Fibroblast of lung (primary cell): ENCODE measurements around the gene SMIM12.

Source experiments
- CTCF ChIP-seq, 2 donors: IDR thresholded peaks in 1 of 2; conservative IDR thresholded peaks in 1 of 2; 1 replicate in 1 of 2; 2 replicates in 1 of 2; pipeline ENCODE4 v1.5.1; 2011 to 2012; ENCODE audit warnings: low read length in 2 of 2, control low read depth in 1 of 2, inconsistent platforms in 1 of 2, low read depth in 1 of 2, mild to moderate bottlenecking in 1 of 2
- EZH2 ChIP-seq: IDR thresholded peaks from 2 replicates; pipeline ENCODE4 v1.5.1; 2012; ENCODE audit warnings: low read length, control low read depth, mild to moderate bottlenecking; ENCODE audit errors: missing control alignments

DNA sequence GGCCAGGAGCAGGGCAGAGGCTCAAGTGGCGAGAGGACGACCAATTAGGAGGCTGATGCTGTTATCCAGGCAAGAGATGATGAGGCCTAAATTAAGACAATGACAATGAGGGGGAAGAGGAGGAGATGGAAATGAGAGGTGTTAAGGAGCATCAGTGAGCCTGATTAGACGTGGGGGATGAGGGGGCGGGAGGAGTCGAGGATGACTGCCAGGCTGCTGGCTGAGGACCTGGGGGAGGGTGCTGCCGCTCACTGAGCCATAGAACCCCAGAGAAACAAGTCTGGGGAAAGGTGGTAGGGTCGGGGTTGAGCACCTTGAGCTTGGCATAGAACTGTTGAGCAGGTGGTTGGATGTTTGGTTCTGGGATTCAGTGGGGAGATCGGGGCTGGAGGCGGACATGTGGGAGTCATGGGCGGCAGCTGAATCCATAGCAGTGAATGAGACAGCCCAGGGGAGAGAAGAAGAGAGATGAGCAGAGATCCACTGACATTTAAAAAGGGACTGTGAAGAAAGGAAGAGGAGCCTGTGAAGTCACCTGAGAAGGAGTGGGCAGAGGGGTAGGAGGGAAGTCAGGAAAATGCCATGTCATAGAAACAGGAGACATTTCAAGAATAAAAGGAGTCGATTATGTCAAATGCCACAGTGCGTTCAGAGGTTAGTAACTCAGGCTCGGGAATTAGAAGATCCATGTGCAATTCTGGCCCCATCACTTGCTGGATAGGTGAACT lies 41.4 kb upstream of the SMIM12 start:
- TF ChIP-seq CTCF (conservative IDR thresholded peaks at IDR 0.05 in 1 of 2, IDR thresholded peaks at IDR 0.05 in 1 of 2; ENCODE audit: low read depth in 1 of 2, low read length in 2 of 2) (no peak), EZH2 (no peak)
